Esophagus squamous epithelium (tissue), 5 donors: ENCODE data around the gene COG4. TPM values are rescaled to one million over a fixed set of nuclear protein-coding genes. Genes with fewer than 3 reads are reported as not detected.

Source experiments
- DNase-seq: peaks from one replicate; lab custom pipeline; 2025; lab: John Stamatoyannopoulos, UW
- H3K27ac ChIP-seq, 4 donors: fragments of 200-600 bp; sonication (generic); one replicate each; pipeline ENCODE4 v1.5.1; 2016 to 2019; ENCODE audit warnings: mild to moderate bottlenecking in 1 of 4
- H3K27me3 ChIP-seq, 4 donors: fragments of 200-600 bp; sonication (generic); 1 replicate in 3 of 4; 2 replicates in 1 of 4; pipeline versions ENCODE4 v1.5.1 to v1.6.0; 2017 to 2021; ENCODE audit warnings: antibody characterized with exemption in 1 of 4
- H3K36me3 ChIP-seq, 3 donors: fragments of 200-600 bp; sonication (generic); one replicate each; pipeline ENCODE4 v1.5.1; 2016 to 2019
- H3K4me1 ChIP-seq, 3 donors: fragments of 200-600 bp; sonication (generic); one replicate each; pipeline ENCODE4 v1.5.1; 2017 to 2019
- H3K4me3 ChIP-seq, 4 donors: fragments of 200-600 bp; sonication (generic); 1 replicate in 3 of 4; 2 replicates in 1 of 4; pipeline ENCODE4 v1.5.1; 2016 to 2019; ENCODE audit warnings: mild to moderate bottlenecking in 2 of 4, moderate library complexity in 1 of 4
- H3K9me3 ChIP-seq, 3 donors: fragments of 200-600 bp; sonication (generic); one replicate each; pipeline ENCODE4 v1.5.1; 2016 to 2019
- CTCF ChIP-seq, 6 experiments: fragments of 450-650 bp in 4 of 6; fragments of 200-600 bp in 2 of 6; sonication (generic) in 2 of 6; IDR thresholded peaks; one replicate each; pipeline ENCODE4 v1.5.1; 2016 to 2019; ENCODE audit warnings: antibody characterized with exemption in 6 of 6, mild to moderate bottlenecking in 4 of 6, moderate library complexity in 4 of 6
- POLR2A ChIP-seq, 4 donors: fragments of 450-650 bp; IDR thresholded peaks; one replicate each; pipeline ENCODE4 v1.6.1; 2017; ENCODE audit warnings: antibody characterized with exemption in 4 of 4, mild to moderate bottlenecking in 4 of 4, moderate library complexity in 3 of 4
- WGBS, 2 donors: methylation state at CpG; one replicate each; pipeline ENCODE4 v1.1.5; 2018; 5-methylcytosine and 5-hydroxymethylcytosine counted together
- intact Hi-C: fragments of 100-400 bp; cut with DNase I; formaldehyde crosslinking; loops from one replicate; pipeline ENCODE4 v1.15.0; 2022
- total RNA-seq, 4 donors: library from RNA; depleted of rRNA; stranded (reverse); fragments of >200 nt; gene quantifications; one replicate each; pipeline ENCODE4 v1.1.0, GENCODE V29; 2016
- donor health status: DM: yes; HTN: yes; CAD: no.

The COG4 gene
- total RNA-seq, 4 donors from 2014 or later = 40.3 to 54.0 (median 47.5) TPM

GRCh38 chr16:70478169-70478568, 45.2 kb downstream of the COG4 start:
- WGBS, 2 donors = 80% methylated on average over 4 of the region's 8 CpGs; no CpG with 5 or more reads in 1 of the 2 donors
- peak overlapping the region in 2 of 4 donors; percentile 28 to 29 for H3K27ac ChIP-seq
- intact Hi-C loops = no loop called here

GRCh38 chr16:70476272-70477020, 46.9 kb downstream of the COG4 start:
- WGBS, 2 donors = 55 to 68% methylated on average over 5 to 8 of the region's 13 CpGs
- DNase-seq = no peak
- intact Hi-C loops = no loop called here
- Histone ChIP-seq H3K4me1 (peaks cover 4 to 35% (median 13%) of the 10 kb centered on the region in 3 donors), H3K27ac (peak overlapping the region in 1 of 4 donors; percentile 7), H3K9me3 (no peaks in the 10 kb centered on the region), H3K36me3 (peaks cover 0 to 81% (median 15%) of the 10 kb centered on the region in 3 donors), H3K27me3 (no peaks in the 10 kb centered on the region), H3K4me3 (no peak overlapping the region)
- TF ChIP-seq CTCF (IDR thresholded peaks at IDR 0.05) = no peak
- no peak for TF ChIP-seq POLR2A (IDR thresholded peaks at IDR 0.05)

More at GRCh38 chr16:70478169-70478568, 45.2 kb downstream of the COG4 start:
- TF ChIP-seq POLR2A (IDR thresholded peaks at IDR 0.05) = no peak
- no peak for TF ChIP-seq CTCF (IDR thresholded peaks at IDR 0.05)
- Histone ChIP-seq H3K9me3 (no peaks in the 10 kb centered on the region), H3K4me1 (peaks cover 4 to 35% (median 13%) of the 10 kb centered on the region in 3 donors), H3K27me3 (no peaks in the 10 kb centered on the region), H3K4me3 (no peak overlapping the region), H3K36me3 (peaks cover 0 to 86% (median 13%) of the 10 kb centered on the region in 3 donors)
- no peak for DNase-seq

GRCh38 chr16:70475054-70475871, 48.1 kb downstream of the COG4 start:
- DNase-seq = no peak
- Histone ChIP-seq H3K27me3 (no peaks in the 10 kb centered on the region), H3K27ac (no peak overlapping the region), H3K36me3 (peaks cover 0 to 79% (median 9%) of the 10 kb centered on the region in 3 donors), H3K4me3 (no peak overlapping the region), H3K9me3 (no peaks in the 10 kb centered on the region), H3K4me1 (peaks cover 4 to 35% (median 13%) of the 10 kb centered on the region in 3 donors)
- TF ChIP-seq CTCF (IDR thresholded peaks at IDR 0.05) (no peak), POLR2A (IDR thresholded peaks at IDR 0.05) (no peak)
- 56 to 72% methylated on average over 3 to 11 of the region's 24 CpGs for WGBS, 2 donors
- intact Hi-C loops = no loop called here

- 63 to 90% methylated on average over 2 of the region's 22 CpGs for WGBS, 2 donors
- DNase-seq = no peak
These were observed 48.9 kb downstream of the COG4 start for GRCh38 chr16:70474320-70475053.

More at GRCh38 chr16:70474320-70475053, 48.9 kb downstream of the COG4 start:
- intact Hi-C loops = no loop called here
- Histone ChIP-seq H3K36me3 (peaks cover 0 to 79% (median 7%) of the 10 kb centered on the region in 3 donors), H3K27me3 (no peaks in the 10 kb centered on the region), H3K4me3 (no peak overlapping the region), H3K4me1 (peaks cover 4 to 35% (median 13%) of the 10 kb centered on the region in 3 donors), H3K27ac (no peak overlapping the region), H3K9me3 (no peaks in the 10 kb centered on the region)
- TF ChIP-seq POLR2A (IDR thresholded peaks at IDR 0.05) = no peak
- TF ChIP-seq CTCF (IDR thresholded peaks at IDR 0.05) = no peak
